GM12874 (cell line): ENCODE measurements around the gene RPRM.

Experiments
- TF ChIP-seq, protein P1 (sequence below): IDR thresholded peaks from 2 replicates; pipeline ENCODE4 v1.5.1; 2011; ENCODE audit warnings: low read depth, mild to moderate bottlenecking, control low read depth, low read length, moderate library complexity; ENCODE audit not compliant: insufficient read depth

The RPRM gene

DNA sequence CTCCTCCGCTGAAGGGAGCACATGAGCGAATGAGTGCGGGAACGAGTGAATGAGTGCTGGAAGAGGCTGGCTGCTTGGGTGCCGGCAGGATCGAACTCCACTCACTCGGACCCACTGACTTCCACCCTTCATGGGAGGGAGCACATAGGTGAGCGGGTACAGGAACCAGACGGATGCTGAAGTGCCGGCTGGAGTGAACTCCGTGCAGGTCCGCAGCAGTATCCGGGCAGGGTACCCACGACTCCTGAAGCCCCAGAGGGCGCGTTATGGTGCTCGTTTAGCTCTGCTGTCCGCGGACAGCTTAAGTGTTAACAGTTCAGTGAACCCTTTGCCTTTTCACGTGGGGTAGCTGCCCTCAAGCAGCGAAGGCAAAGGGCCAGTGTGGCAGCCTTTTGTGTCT, 23.2 kb downstream of the RPRM start:
- TF ChIP-seq, protein P1, sequence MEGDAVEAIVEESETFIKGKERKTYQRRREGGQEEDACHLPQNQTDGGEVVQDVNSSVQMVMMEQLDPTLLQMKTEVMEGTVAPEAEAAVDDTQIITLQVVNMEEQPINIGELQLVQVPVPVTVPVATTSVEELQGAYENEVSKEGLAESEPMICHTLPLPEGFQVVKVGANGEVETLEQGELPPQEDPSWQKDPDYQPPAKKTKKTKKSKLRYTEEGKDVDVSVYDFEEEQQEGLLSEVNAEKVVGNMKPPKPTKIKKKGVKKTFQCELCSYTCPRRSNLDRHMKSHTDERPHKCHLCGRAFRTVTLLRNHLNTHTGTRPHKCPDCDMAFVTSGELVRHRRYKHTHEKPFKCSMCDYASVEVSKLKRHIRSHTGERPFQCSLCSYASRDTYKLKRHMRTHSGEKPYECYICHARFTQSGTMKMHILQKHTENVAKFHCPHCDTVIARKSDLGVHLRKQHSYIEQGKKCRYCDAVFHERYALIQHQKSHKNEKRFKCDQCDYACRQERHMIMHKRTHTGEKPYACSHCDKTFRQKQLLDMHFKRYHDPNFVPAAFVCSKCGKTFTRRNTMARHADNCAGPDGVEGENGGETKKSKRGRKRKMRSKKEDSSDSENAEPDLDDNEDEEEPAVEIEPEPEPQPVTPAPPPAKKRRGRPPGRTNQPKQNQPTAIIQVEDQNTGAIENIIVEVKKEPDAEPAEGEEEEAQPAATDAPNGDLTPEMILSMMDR, result no peak

DNA sequence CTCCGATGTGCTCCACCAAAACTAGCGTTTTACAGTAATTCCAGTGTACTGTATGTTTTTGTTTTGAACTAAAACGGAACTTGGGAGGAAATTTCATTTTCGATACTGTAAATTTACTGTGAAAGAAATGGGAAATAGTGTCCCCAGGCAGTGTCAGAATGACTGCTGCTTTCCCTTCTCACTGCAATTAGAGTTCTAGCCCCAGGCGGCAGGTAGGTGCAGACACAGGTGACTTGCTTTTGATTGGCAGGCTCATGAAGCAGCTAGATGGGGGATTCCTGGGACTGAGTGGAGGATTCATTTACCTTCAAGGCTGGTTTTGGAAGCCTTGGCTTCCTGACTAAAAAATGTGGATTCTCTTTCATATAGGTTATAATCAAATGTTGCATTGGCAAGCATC, 27.0 kb downstream of the RPRM start:
- TF ChIP-seq, protein P1, result no peak

DNA sequence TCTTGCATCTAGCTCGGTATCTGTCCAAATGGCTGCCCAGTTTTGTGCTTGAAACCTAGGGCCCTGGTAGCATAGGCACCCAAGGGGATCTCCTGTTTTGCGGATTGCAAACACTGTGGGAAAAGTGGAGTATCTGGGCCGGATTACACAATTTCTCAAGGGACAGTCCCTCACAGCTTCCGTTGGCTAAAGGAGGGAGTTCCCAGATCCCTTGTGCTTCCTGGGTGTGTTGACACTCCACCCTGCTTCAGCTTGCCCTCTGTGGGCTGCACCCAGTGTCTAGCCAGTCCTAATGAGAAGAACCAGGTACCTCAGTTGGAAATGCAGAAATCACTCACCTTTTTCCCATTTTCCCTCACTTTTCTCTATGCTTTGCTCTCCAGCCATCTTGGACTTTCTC, 35.5 kb downstream of the RPRM start:
- TF ChIP-seq, protein P1, result no peak

DNA sequence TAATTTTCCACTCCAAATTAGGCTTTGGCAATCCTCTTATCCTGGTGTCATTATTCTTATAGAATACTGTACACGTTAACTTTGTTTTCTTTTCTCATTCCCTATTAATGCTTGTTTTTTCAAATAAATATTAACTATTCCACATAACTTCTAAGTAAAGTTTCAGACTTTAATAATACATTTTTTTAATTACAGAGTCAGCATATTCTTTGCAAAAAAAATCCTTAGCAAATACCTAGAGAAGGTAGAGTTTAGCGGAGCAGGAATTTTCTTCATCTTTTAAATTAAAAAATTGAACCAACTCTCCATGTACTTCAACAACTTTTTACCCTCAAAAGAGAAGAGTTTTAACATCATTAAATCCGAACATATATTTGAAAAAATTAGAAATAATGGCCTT, 45.2 kb downstream of the RPRM start:
- TF ChIP-seq, protein P1, result no peak

DNA sequence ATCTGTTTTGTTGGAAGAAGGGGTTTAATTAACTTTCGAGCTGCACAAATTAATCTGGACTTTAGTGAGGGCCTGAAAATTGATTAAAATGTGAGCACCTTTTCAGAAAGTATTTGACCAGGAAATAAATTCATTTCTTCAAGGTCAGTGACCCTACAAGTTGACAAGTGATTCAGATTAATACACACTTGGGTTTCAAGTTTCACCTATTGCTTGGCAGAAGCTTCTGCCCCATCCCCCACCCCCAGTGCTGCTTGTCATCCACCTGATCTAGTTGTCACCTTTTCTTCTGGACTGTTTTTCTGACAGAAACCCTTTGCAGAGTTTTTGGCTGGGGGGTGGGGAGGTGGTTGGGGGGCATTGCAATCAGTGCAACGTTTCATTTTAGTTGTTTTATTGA, 46.2 kb downstream of the RPRM start:
- TF ChIP-seq, protein P1, result no peak

DNA sequence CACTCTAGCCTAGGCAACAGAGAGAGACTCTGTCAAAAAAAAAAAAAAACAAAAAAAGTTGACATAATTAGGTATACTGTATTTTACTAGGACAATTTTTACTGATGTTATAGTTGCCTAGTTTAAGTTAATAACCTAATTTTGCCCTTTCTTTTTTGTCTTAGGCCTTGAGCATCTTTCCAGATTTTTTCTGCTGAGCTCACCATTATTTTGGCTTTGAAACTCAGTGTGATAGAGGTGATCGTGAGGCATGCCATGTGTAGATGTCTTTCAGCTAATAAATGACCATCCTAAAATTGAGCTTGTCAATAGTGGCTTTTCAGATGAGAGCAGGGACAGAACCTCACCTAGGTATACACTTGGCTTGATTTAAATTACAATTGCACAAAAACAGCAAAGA, 47.4 kb downstream of the RPRM start:
- TF ChIP-seq, protein P1, result no peak
